ENCODE data around the gene EPHB2.
"Not testable (repeated sequence)": the region's sequence is repeated elsewhere in the genome, so short reads cannot be mapped to it uniquely, and the experiment has no call there.

EPHB2 gene

GRCh38 chr1:22705586-22705985 is 5.1 kb upstream of the EPHB2 start:
- H3K27ac ChIP-seq = no peak overlapping the region
- TF ChIP-seq ZFX (IDR thresholded peaks at IDR 0.05; ENCODE audit: borderline replicate concordance) = no peak
- TF ChIP-seq, protein P1, sequence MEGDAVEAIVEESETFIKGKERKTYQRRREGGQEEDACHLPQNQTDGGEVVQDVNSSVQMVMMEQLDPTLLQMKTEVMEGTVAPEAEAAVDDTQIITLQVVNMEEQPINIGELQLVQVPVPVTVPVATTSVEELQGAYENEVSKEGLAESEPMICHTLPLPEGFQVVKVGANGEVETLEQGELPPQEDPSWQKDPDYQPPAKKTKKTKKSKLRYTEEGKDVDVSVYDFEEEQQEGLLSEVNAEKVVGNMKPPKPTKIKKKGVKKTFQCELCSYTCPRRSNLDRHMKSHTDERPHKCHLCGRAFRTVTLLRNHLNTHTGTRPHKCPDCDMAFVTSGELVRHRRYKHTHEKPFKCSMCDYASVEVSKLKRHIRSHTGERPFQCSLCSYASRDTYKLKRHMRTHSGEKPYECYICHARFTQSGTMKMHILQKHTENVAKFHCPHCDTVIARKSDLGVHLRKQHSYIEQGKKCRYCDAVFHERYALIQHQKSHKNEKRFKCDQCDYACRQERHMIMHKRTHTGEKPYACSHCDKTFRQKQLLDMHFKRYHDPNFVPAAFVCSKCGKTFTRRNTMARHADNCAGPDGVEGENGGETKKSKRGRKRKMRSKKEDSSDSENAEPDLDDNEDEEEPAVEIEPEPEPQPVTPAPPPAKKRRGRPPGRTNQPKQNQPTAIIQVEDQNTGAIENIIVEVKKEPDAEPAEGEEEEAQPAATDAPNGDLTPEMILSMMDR (IDR thresholded peaks at IDR 0.05) = no peak

- H3K27ac ChIP-seq = not testable (repeated sequence)
Measured at GRCh38 chr1:22706100-22706499, 4.5 kb upstream of the EPHB2 start.

- no peak overlapping the region for H3K27ac ChIP-seq
- no peak for TF ChIP-seq ZFX (IDR thresholded peaks at IDR 0.05; ENCODE audit: borderline replicate concordance)
- TF ChIP-seq, protein P1 (IDR thresholded peaks at IDR 0.05) = no peak
Measured at GRCh38 chr1:22708777-22709176, 1.9 kb upstream of the EPHB2 start.

- no peak for TF ChIP-seq ZFX (IDR thresholded peaks at IDR 0.05; ENCODE audit: borderline replicate concordance)
- TF ChIP-seq, protein P1 (IDR thresholded peaks at IDR 0.05) = peak; percentile 37
- H3K27ac ChIP-seq = no peak overlapping the region
Measured at GRCh38 chr1:22709227-22709626, 1.4 kb upstream of the EPHB2 start.

DNA sequence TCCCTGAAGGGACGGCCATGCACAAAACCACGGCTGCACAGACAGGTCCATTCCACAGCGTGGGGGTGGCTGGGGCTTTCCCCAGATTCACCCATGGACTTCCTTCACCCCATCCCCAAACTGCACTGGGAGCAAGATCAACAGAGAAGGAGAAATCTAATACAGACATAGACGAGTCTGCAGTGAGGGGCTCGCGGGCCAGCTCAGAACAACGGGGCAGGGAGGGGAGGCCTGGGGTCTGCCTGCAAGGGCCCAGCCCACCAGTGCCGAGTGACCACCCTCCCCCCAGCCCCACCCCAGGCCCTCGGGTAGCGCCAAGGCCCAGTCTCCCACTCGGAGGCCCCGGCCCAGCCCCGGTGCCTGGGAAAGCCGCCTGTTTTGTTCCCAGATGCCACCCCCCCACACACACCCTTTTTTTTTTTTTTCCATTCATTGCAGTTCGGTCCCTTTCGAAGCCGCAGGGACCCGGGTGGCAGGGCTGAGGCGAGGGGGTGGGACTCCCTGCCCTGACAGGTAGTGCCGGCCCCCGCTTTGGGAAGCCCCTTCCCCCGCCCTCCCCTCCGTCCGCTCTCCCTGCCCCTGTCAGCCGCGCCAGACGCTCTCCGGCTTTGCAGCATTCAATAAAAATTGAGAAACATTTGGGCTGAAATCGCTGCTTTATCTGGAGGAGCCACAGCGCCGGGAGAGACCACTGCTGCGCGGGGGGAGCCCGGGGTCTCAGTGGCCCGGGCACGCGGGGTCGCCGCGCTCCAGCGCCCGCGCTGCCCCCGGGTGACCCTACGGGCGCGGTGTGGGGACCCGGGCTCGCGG is 543 bp upstream of the EPHB2 start:
- no peak overlapping the region for H3K27ac ChIP-seq
- TF ChIP-seq ZFX (IDR thresholded peaks at IDR 0.05; ENCODE audit: borderline replicate concordance) = no peak
- TF ChIP-seq, protein P1 (IDR thresholded peaks at IDR 0.05) = no peak

DNA sequence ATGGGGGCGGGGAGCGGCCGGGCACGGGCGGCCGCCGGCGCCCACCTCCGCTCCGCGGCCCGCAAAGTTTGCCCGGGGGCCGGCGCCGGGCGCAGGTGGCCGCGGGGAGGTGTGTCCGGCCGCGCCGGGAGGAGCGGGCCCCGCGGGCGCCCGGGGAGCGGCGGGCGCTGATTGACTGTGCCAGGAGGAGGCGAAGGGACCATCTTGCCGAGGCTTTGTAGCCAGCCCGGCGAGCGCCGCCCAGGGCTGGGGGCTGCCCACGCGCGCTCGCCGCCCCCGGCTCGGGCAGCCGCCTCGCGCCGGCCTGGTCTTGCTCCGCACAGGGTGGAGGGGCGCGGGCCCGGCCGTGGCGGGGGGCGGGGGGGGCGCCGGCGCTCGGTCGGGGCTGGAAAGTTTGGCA is 432 bp downstream of the EPHB2 start:
- H3K27ac ChIP-seq = no peak overlapping the region
- no peak for TF ChIP-seq ZFX (IDR thresholded peaks at IDR 0.05; ENCODE audit: borderline replicate concordance)
- TF ChIP-seq, protein P1 (IDR thresholded peaks at IDR 0.05) = no peak

DNA sequence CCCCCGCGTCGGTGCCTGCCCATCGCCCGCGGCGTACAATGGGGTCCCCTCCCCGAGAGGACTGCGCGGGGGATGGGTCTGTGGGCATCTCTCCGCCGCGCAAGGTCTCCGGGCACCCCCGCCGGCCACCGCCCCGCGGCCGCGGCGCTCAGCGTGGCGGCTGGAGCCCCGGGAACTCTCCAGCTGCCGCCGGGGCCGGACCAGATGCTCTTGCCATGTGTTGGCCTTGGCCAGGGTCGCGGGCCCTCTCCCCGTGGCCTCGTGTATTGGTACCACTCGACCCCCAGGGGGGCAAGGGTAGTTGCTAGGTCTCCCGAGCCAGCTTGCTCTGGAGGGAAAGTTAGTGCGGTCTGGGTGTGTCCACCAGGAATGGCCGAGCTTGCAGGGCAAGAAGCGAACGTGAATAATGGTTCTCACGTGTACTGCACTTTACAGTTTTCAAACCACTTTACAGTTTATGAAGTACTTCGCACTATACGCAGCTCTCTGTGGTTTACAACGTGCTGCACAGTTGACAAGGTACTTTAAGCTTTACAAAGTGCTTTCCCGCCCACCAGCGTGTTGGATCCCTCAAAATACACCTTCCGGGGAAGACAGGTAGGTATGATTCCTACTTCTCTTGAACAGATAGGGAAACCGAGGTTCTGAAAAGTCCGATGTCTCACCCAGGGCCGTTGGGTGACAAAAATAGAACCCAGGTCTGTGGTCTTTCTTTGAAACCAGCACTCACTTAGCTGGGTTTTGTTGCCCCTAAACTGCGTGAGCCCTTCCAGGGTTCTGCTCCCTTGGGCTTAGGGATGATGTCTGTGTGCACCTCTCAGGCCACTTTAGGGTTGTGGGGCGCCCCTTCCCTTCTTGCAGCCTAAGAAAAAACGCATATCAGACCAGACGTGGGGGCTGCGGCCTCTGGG is 1.2 kb downstream of the EPHB2 start:
- no peak overlapping the region for H3K27ac ChIP-seq
- TF ChIP-seq ZFX (IDR thresholded peaks at IDR 0.05; ENCODE audit: borderline replicate concordance) = no peak

All from 22Rv1 (cell line).